ENCODE measurements around the gene LIMCH1.
"Not testable (repeated sequence)": the region's sequence is repeated elsewhere in the genome, so short reads cannot be mapped to it uniquely, and the experiment has no call there.

DNA sequence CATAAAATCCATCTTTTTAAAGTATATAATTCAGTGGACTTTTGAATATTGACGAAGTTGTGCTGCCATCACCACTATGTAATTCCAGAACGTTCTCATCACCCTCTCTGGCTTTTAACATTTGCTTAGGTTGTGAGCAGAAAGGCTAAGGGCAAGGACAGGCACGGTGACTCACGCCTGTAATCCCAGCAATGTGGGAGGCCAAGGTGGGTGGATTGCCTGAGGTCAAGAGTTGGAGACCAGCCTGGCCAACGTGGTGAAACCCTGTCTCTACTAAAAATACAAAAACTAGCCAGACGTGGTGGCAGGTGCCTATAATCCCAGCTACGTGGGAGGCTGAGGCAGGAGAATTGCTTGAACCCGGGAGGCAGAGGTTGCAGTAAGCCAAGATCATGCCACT is 199.5 kb downstream of the LIMCH1 start:
- TF ChIP-seq, protein P1, sequence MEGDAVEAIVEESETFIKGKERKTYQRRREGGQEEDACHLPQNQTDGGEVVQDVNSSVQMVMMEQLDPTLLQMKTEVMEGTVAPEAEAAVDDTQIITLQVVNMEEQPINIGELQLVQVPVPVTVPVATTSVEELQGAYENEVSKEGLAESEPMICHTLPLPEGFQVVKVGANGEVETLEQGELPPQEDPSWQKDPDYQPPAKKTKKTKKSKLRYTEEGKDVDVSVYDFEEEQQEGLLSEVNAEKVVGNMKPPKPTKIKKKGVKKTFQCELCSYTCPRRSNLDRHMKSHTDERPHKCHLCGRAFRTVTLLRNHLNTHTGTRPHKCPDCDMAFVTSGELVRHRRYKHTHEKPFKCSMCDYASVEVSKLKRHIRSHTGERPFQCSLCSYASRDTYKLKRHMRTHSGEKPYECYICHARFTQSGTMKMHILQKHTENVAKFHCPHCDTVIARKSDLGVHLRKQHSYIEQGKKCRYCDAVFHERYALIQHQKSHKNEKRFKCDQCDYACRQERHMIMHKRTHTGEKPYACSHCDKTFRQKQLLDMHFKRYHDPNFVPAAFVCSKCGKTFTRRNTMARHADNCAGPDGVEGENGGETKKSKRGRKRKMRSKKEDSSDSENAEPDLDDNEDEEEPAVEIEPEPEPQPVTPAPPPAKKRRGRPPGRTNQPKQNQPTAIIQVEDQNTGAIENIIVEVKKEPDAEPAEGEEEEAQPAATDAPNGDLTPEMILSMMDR (conservative IDR thresholded peaks at IDR 0.05; ENCODE audit: low read length): not testable (repeated sequence)
- not testable (repeated sequence) for TF ChIP-seq EZH2phosphoT487 (IDR thresholded peaks at IDR 0.05; ENCODE audit: borderline replicate concordance)

All from Loucy (cell line).